Common myeloid progenitor, CD34-positive (primary cell): ENCODE results near the gene NPLOC4.

ENCODE experiments used
- CTCF ChIA-PET: fragments of 350-600 bp; sonication (Branson Sonifier 250); formaldehyde crosslinking; loops from one replicate; lab custom pipeline; 2021; ENCODE audit warnings: antibody characterized with exemption; lab: Charles Lee
- POLR2A ChIA-PET: fragments of 350-600 bp; sonication (Branson Sonifier 250); formaldehyde crosslinking; loops from one replicate; lab custom pipeline; 2021; ENCODE audit warnings: antibody characterized with exemption; lab: Charles Lee
- DNase-seq, 3 donors: peaks; one replicate each; pipeline versions ENCODE4 v3.0.0 to v3.0.0-alpha.2; 2013
- H3K27ac ChIP-seq, 2 experiments: 1 replicate in 1 of 2; 2 replicates in 1 of 2; pipeline ENCODE4 v1.7.0; 2013; ENCODE audit warnings: inconsistent platforms in 2 of 2, low read length in 2 of 2, mild to moderate bottlenecking in 2 of 2, low read depth in 1 of 2, moderate library complexity in 1 of 2; ENCODE audit not compliant: severe bottlenecking in 2 of 2, insufficient read depth in 1 of 2, poor library complexity in 1 of 2
- H3K27me3 ChIP-seq, 5 experiments: replicated peaks in 2 of 5; 1 replicate in 3 of 5; 2 replicates in 2 of 5; pipeline versions ENCODE4 v1.6.1 to v1.7.0; 2013; ENCODE audit warnings: low read length in 4 of 5, mild to moderate bottlenecking in 2 of 5, moderate library complexity in 2 of 5, inconsistent platforms in 1 of 5; ENCODE audit not compliant: insufficient read depth in 5 of 5, control insufficient read depth in 4 of 5
- H3K36me3 ChIP-seq, 4 experiments: 1 replicate in 2 of 4; 2 replicates in 2 of 4; pipeline versions ENCODE4 v1.6.1 to v1.7.0; 2013; ENCODE audit warnings: low read length in 3 of 4, control low read depth in 1 of 4, mild to moderate bottlenecking in 1 of 4; ENCODE audit not compliant: control insufficient read depth in 4 of 4, insufficient read depth in 4 of 4
- H3K4me1 ChIP-seq, 4 experiments: 1 replicate in 3 of 4; 2 replicates in 1 of 4; pipeline versions ENCODE4 v1.6.1 to v1.7.1; 2013; ENCODE audit warnings: low read length in 3 of 4, mild to moderate bottlenecking in 3 of 4, control low read depth in 1 of 4, inconsistent platforms in 1 of 4, moderate library complexity in 1 of 4; ENCODE audit not compliant: control insufficient read depth in 4 of 4, insufficient read depth in 4 of 4; ENCODE audit errors: control extremely low read depth in 1 of 4
- H3K4me3 ChIP-seq, 7 experiments: 1 replicate in 4 of 7; 2 replicates in 3 of 7; pipeline versions ENCODE4 v1.5.1 to v1.7.0; 2013; ENCODE audit warnings: mild to moderate bottlenecking in 7 of 7, low read length in 6 of 7, moderate library complexity in 6 of 7, inconsistent platforms in 2 of 7, low read depth in 2 of 7, control low read depth in 1 of 7; ENCODE audit not compliant: insufficient read depth in 4 of 7, control insufficient read depth in 1 of 7; ENCODE audit errors: extremely low read depth in 1 of 7
- H3K9me3 ChIP-seq, 5 experiments: 1 replicate in 4 of 5; 2 replicates in 1 of 5; pipeline versions ENCODE4 v1.6.1 to v1.7.1; 2013; ENCODE audit warnings: low read length in 4 of 5, mild to moderate bottlenecking in 2 of 5, inconsistent platforms in 1 of 5, low read depth in 1 of 5, moderate library complexity in 1 of 5; ENCODE audit not compliant: control insufficient read depth in 4 of 5, insufficient read depth in 2 of 5; ENCODE audit errors: control extremely low read depth in 1 of 5
- WGBS: methylation state at CpG from one replicate; pipeline ENCODE4 v1.1.5; 2013; ENCODE audit not compliant: insufficient coverage; 5-methylcytosine and 5-hydroxymethylcytosine counted together

Gene NPLOC4

DNA sequence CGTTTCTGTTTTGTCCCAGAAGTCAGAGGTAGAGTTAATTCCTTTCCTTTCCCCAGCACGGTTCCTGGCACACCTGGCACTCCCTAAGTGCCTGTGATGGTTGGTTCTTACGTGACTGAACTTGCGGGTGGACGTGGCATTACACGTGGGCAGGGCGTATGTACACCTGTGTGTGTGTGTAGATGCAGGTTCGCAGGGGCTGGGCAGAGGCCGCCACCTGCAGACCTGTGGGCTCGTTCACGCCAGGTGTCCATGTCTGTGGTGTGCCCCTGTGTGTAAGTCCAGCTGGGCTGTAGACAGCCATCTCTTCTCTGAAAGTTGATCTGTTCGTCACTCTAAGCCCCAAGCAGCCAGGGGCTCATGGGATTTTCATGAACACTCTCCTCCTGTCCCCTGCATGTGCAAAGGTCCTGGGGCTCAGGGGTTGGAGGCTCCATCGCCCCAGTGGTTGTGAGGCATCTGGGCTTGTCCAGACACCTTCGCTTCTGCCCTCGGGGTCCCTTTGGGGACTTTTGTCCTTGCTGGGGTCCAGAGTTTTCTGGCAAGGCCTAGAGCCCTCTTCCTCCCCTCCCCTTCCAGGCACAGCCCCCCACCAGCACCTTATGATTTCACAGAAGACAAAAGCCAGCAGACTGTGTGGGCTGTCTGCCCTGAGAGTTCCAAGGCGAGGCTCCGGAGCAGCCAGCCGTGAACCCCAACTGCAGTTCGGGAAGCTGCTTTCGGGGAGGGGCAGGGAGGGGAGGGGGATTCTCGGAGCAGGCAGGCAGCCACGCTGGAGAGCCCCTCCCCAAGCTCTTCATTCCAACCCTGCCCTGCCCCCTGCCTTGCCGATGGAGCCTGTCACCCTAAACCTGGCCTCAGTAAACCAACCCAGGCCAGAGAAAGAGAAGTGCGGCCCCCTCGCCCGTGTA is 114.2 kb downstream of the NPLOC4 start:
- peak; percentile 67 to 79 (median 77) for DNase-seq
- Histone ChIP-seq H3K27me3 (peaks cover 0 to 22% (median 0%) of the 10 kb centered on the region in 5 experiments), H3K36me3 (no peaks in the 10 kb centered on the region), H3K27ac (no peak overlapping the region), H3K4me3 (no peak overlapping the region), H3K4me1 (peaks cover 0 to 30% (median 22%) of the 10 kb centered on the region in 4 experiments), H3K9me3 (no peaks in the 10 kb centered on the region)
- POLR2A ChIA-PET: interaction anchor here (0.6 to 0.9 kb wide), 3 partner anchors 9 to 114 kb away, joined by 3 read pairs; no protein-coding TSS in a partner anchor
- CTCF ChIA-PET: interaction anchor here (1.0 to 2.5 kb wide), 7 partner anchors 7 to 214 kb away, joined by 3 to 8 read pairs (median 3); no protein-coding TSS in a partner anchor
- 80% methylated on average over 22 of the region's 26 CpGs for WGBS

DNA sequence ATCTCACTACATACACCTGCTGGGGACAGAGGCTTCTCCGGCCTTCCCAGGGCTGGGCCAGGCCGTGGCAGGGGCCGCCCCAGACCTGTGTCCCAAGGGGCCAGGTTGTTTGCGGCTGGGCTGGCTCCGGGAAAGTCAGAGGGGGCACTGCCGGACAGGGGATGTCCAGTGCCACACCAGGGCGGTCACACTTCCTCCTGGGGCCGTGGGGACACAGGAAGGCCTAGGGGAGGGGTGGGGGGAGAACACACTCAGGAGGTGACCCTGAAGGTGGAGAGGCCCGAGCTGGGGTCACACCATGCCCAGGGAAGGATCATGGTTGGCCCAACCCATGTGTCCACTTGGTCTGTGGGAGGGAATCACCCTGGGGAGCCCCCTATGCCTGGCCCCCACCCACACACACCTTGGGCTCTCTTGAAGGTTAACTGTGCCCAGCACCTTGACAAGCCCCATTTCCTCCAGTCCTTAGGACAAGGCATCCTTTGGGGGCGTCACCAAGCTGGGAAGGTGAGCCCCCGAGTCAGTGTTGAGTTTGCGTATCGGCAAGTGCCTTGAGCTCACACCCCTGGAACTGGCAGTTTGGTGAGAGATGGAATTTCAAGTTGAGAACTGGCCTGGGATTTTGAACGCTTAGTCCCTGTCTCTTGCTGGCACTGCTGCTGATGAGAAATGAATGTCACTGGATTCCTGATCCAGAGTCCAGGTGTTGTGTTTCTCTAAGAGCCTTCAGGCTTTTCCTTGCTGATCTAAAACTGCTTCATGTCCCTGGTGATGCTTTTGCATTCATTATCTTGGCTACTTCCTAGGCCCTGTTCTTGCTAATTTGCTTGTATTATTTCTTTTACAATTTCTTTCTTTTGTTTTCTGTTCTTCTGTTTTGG is 116.7 kb downstream of the NPLOC4 start:
- Histone ChIP-seq H3K27ac (no peak overlapping the region), H3K36me3 (no peaks in the 10 kb centered on the region), H3K27me3 (peaks cover 0 to 13% (median 0%) of the 10 kb centered on the region in 5 experiments), H3K4me3 (peak overlapping the region in 3 of 7 experiments; percentile 63 to 73 (median 69)), H3K4me1 (peaks cover 0 to 39% (median 33%) of the 10 kb centered on the region in 4 experiments), H3K9me3 (no peaks in the 10 kb centered on the region)
- POLR2A ChIA-PET: no interaction called here
- WGBS: 84% methylated on average over 10 of the region's 14 CpGs
- CTCF ChIA-PET: interaction anchor here (0.6 to 1.2 kb wide), 3 partner anchors 18 to 50 kb away, joined by 3 read pairs; no protein-coding TSS in a partner anchor
- DNase-seq: no peak

DNA sequence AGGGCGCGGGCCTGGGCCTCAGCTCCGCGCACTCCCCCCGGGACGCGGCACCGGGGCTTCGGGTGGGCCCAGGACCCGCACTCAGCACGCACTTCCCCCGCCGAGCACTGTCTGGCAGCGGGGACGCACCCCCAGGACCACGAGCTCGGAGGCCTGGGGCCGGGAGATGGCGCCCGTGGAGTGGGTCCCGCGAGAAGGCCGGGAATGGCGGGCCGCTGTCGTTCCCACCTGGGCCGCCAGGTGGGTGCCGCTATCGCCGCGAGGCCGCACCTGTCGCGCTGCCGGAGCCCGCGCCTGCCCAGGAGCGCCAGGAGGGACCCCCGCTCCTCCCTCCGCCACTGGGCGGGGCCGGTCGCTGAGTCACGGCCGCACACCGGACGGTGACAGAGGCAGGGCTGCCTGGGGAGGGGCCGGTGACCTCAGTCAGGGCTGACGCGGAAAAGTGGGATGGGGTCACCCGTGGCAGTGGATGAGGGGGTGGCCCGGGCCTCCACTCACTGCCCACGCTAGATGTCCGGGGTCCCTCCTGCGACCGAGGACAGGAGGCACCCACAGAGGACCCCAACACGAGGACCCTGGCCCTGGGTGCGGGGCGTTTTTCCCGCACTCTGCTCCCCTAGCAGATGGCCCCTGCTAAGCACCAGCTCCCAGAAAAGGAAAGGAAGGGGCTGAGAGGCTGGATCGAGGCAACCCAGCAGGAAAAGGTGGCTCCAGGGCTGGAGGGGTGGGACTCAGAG is 117.5 kb downstream of the NPLOC4 start:
- POLR2A ChIA-PET: interaction anchor here (0.9 kb wide), 1 partner anchor 10 kb away, joined by 3 read pairs; no protein-coding TSS in a partner anchor
- Histone ChIP-seq H3K36me3 (no peaks in the 10 kb centered on the region), H3K27ac (no peak overlapping the region), H3K4me1 (peaks cover 0 to 41% (median 36%) of the 10 kb centered on the region in 4 experiments), H3K4me3 (peak overlapping the region; percentile 15 to 73 (median 49)), H3K9me3 (no peaks in the 10 kb centered on the region), H3K27me3 (peaks cover 0 to 13% (median 0%) of the 10 kb centered on the region in 5 experiments)
- CTCF ChIA-PET: interaction anchor here (0.7 to 1.6 kb wide), 5 partner anchors 10 to 261 kb away, joined by 3 to 4 read pairs (median 3); no protein-coding TSS in a partner anchor
- WGBS: 2% methylated on average over 54 of the region's 61 CpGs
- peak in 2 of 3 donors; percentile 57 to 71 for DNase-seq

DNA sequence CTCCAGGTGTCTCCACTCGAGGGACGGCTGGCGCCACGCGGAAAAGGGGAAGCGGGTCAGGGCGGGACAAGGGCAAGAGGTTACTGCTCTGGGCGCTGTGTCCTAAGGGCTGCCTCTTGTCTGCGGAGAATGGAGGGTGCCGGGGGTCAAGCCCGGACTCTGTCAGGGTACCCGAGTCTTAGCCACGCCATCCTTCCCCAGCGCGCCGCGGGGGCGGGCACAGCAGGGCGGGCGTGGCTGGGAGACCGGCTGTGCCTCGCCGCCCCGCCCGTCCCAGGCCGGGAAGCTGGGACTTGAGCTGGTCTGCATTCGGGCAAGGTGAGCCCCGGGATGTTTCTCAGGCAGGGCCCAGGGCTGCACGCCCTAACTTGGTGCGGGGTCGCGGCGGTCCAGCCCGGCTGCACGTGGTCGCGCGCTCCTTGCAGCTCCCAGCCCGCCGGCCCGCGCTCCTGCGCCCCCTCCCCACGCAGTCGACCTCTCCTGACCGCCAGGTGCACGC is 118.1 kb downstream of the NPLOC4 start:
- Histone ChIP-seq H3K36me3 (no peaks in the 10 kb centered on the region), H3K4me3 (peak overlapping the region in 6 of 7 experiments; percentile 15 to 73 (median 56)), H3K9me3 (no peaks in the 10 kb centered on the region), H3K4me1 (peaks cover 0 to 47% (median 41%) of the 10 kb centered on the region in 4 experiments), H3K27me3 (peaks cover 0 to 8% (median 0%) of the 10 kb centered on the region in 5 experiments), H3K27ac (no peak overlapping the region)
- DNase-seq: no peak
- ChIA-PET POLR2A (interaction anchor here (0.9 to 1.1 kb wide), 2 partner anchors 9 to 27 kb away, joined by 3 read pairs; no protein-coding TSS in a partner anchor), CTCF (interaction anchor here (0.7 to 1.6 kb wide), 7 partner anchors 10 to 260 kb away, joined by 3 to 4 read pairs (median 3); no protein-coding TSS in a partner anchor)
- 1% methylated on average over 41 of the region's 47 CpGs for WGBS

DNA sequence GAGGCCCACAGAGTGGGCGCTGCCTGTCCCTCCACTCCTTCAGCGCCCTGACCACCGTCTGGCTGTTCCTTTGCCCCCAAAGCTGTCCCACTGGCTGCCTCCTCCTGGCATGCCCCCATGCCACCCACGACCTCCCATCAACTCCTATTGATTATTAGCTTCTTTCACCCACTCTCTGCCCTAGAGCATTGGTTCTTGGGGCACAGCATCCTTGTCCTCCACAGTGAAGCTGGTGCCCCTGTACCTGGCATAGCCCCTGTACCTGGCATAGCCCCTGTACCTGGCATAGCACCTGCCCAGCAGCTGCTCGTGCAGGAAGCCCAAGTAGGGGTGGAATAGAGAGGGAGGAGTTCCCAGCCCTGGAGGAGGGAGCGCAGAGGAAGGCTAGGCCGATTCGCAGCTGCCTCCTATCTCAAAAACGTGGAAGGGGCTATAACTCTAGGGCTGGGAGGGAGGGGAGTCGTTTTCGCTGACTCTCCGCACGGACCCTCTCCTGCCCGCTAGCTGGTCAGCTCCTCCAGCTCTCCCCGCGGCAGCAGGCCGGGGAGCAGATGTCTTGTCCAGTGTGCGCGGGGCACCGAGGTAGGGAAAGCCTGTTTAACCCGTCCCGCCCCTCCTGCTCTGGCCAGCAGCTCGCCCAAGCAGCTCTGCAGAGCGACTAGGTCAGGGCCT is 118.7 kb downstream of the NPLOC4 start:
- CTCF ChIA-PET: interaction anchor here (0.9 to 1.9 kb wide), 7 partner anchors 9 to 82 kb away, joined by 3 to 6 read pairs (median 3); no protein-coding TSS in a partner anchor

More for the DNA sequence above, 118.7 kb downstream of the NPLOC4 start:
- Histone ChIP-seq H3K36me3 (no peaks in the 10 kb centered on the region), H3K9me3 (no peaks in the 10 kb centered on the region), H3K4me1 (peaks cover 0 to 47% (median 42%) of the 10 kb centered on the region in 4 experiments), H3K27me3 (peaks cover 0 to 8% (median 0%) of the 10 kb centered on the region in 5 experiments), H3K27ac (no peak overlapping the region), H3K4me3 (peak overlapping the region in 2 of 7 experiments; percentile 63 to 73)
- POLR2A ChIA-PET: interaction anchor here (0.9 to 1.1 kb wide), 2 partner anchors 9 to 26 kb away, joined by 3 read pairs; no protein-coding TSS in a partner anchor
- 68% methylated on average over 14 of the region's 24 CpGs for WGBS
- no peak for DNase-seq
